ENCODE results near the gene DIAPH3.

Gene DIAPH3

DNA sequence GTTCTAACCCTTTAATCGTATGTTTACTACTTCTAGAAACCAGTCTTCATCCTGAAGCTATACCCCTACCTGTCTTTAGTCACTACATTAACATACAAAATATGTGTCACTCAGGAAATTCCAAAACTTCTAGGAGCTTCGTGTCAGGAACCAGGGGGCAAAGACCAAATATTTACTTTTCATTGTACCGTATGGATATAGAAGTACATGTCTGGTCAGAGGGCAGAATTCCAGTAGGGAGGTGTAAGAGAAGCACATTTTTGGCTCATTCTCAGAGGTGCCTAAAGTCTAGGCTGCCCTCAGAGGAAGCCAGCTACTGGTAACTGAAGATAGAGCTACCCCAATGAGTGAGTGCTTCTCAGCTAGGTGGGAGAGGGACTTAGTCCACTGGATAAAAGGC, 320.7 kb downstream of the DIAPH3 start:
- H3K4me3 ChIP-seq (ENCODE audit: low read length): no peak overlapping the region
- no peaks in the 10 kb centered on the region for H3K27me3 ChIP-seq (ENCODE audit: control insufficient read depth, low read length)
- no peaks in the 10 kb centered on the region for H3K36me3 ChIP-seq (ENCODE audit: control insufficient read depth, low read length)
- H3K9me2 ChIP-seq (replicated peaks; ENCODE audit: control insufficient read depth, low read length): no peaks in the 10 kb centered on the region
- H4K20me1 ChIP-seq (ENCODE audit: control insufficient read depth, insufficient read depth, low read depth, low read length): no peaks in the 10 kb centered on the region
- no peak overlapping the region for H3K27ac ChIP-seq (ENCODE audit: low read depth, low read length)
- H3K79me2 ChIP-seq (ENCODE audit: control insufficient read depth, low read length): no peaks in the 10 kb centered on the region
- H3K4me1 ChIP-seq (ENCODE audit: control insufficient read depth, low read length): no peaks in the 10 kb centered on the region
- H3F3A ChIP-seq (ENCODE audit: control insufficient read depth, insufficient read depth): no peaks in the 10 kb centered on the region
- no peak overlapping the region for H3K4me2 ChIP-seq (ENCODE audit: low read length)
- no peak for TF ChIP-seq EZH2phosphoT487 (IDR thresholded peaks at IDR 0.05; ENCODE audit: borderline replicate concordance, low read length)
- no peaks in the 10 kb centered on the region for H3K9me3 ChIP-seq (ENCODE audit: control insufficient read depth, insufficient read depth, low read length)

DNA sequence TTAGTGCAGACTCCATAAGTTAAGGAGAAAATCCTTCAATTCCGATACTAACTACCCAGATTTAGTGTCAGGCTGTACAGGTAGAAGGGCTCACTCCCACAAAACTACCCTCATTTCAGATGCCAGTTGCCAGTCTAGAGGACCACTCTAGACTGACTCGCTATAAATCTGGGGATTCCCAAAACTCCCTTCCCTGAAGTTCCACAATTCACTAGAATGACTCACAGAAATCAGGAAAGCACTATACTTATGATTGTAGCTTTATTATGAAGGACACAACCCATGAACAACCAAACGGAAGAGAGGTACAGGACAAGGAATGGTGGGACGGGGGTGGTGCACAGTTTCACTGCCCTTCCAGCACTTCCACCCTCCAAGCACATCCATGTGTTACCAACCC, 321.2 kb downstream of the DIAPH3 start:
- H3K4me1 ChIP-seq (ENCODE audit: control insufficient read depth, low read length): no peaks in the 10 kb centered on the region
- H3K36me3 ChIP-seq (ENCODE audit: control insufficient read depth, low read length): no peaks in the 10 kb centered on the region
- H3K27ac ChIP-seq (ENCODE audit: low read depth, low read length): no peak overlapping the region
- H3K9me2 ChIP-seq (replicated peaks; ENCODE audit: control insufficient read depth, low read length): no peaks in the 10 kb centered on the region
- no peak overlapping the region for H3K4me2 ChIP-seq (ENCODE audit: low read length)
- H3K9me3 ChIP-seq (ENCODE audit: control insufficient read depth, insufficient read depth, low read length): no peaks in the 10 kb centered on the region
- TF ChIP-seq EZH2phosphoT487 (IDR thresholded peaks at IDR 0.05; ENCODE audit: borderline replicate concordance, low read length): no peak
- TF ChIP-seq, protein P1, sequence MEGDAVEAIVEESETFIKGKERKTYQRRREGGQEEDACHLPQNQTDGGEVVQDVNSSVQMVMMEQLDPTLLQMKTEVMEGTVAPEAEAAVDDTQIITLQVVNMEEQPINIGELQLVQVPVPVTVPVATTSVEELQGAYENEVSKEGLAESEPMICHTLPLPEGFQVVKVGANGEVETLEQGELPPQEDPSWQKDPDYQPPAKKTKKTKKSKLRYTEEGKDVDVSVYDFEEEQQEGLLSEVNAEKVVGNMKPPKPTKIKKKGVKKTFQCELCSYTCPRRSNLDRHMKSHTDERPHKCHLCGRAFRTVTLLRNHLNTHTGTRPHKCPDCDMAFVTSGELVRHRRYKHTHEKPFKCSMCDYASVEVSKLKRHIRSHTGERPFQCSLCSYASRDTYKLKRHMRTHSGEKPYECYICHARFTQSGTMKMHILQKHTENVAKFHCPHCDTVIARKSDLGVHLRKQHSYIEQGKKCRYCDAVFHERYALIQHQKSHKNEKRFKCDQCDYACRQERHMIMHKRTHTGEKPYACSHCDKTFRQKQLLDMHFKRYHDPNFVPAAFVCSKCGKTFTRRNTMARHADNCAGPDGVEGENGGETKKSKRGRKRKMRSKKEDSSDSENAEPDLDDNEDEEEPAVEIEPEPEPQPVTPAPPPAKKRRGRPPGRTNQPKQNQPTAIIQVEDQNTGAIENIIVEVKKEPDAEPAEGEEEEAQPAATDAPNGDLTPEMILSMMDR (IDR thresholded peaks at IDR 0.05; ENCODE audit: low read depth, low read length, poor library complexity, severe bottlenecking): no peak
- no peaks in the 10 kb centered on the region for H3K79me2 ChIP-seq (ENCODE audit: control insufficient read depth, low read length)
- H3K4me3 ChIP-seq (ENCODE audit: low read length): no peak overlapping the region
- H3K27me3 ChIP-seq (ENCODE audit: control insufficient read depth, low read length): no peaks in the 10 kb centered on the region
- H4K20me1 ChIP-seq (ENCODE audit: control insufficient read depth, insufficient read depth, low read depth, low read length): no peaks in the 10 kb centered on the region
- no peaks in the 10 kb centered on the region for H3F3A ChIP-seq (ENCODE audit: control insufficient read depth, insufficient read depth)

DNA sequence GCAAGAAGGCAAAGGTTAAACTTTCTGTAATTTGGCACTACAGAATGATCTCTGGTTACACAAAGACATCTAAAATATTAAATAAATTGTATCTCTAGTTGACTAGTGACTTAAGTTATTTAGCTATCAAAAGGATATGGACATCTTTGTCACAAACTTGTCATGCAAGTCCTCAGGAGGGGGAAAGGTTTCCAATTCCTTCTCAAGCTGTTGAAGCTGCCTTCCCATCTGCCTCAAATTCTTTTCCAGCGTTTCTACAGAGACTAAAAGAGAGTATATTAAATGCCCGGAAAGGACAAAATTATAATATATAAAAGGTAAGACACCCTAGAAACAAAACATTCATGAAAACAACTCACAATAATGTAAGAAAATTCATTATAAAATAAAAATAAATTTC, 324.5 kb downstream of the DIAPH3 start:
- no peak overlapping the region for H3K27ac ChIP-seq (ENCODE audit: low read depth, low read length)

DNA sequence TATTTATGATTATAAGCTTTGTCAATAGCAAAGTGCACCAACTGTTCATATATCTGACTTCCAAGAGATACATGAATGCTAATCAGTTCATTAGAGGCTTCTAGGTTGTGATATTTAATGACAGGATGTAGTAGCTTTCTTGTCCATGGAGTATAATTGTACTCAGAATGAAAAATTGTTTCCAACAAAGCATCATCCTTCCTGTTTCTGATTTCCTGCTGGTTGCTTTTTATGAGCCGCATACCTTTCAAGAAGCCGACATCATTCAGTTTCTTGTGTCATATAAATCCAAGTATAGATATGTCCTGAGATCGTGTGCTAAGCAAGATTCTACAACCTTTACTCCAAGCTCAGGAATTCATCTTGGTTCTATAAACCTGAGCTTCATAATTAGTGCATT, 326.6 kb downstream of the DIAPH3 start:
- H3K27ac ChIP-seq (ENCODE audit: low read depth, low read length): no peak overlapping the region
- H3K4me2 ChIP-seq (ENCODE audit: low read length): no peak overlapping the region
- H3K4me3 ChIP-seq (ENCODE audit: low read length): no peak overlapping the region
- H4K20me1 ChIP-seq (ENCODE audit: control insufficient read depth, insufficient read depth, low read depth, low read length): no peaks in the 10 kb centered on the region
- peaks cover 3% of the 10 kb centered on the region; the same call in 1 of the 2 replicates for H3K36me3 ChIP-seq (ENCODE audit: control insufficient read depth, low read length)
- H3K4me1 ChIP-seq (ENCODE audit: control insufficient read depth, low read length): no peaks in the 10 kb centered on the region
- no peaks in the 10 kb centered on the region for H3K9me3 ChIP-seq (ENCODE audit: control insufficient read depth, insufficient read depth, low read length)
- no peaks in the 10 kb centered on the region for H3K27me3 ChIP-seq (ENCODE audit: control insufficient read depth, low read length)
- TF ChIP-seq, protein P1 (IDR thresholded peaks at IDR 0.05; ENCODE audit: low read depth, low read length, poor library complexity, severe bottlenecking): no peak
- TF ChIP-seq EZH2phosphoT487 (IDR thresholded peaks at IDR 0.05; ENCODE audit: borderline replicate concordance, low read length): no peak
- H3K9me2 ChIP-seq (replicated peaks; ENCODE audit: control insufficient read depth, low read length): no peaks in the 10 kb centered on the region
- H3K79me2 ChIP-seq (ENCODE audit: control insufficient read depth, low read length): no peaks in the 10 kb centered on the region
- no peaks in the 10 kb centered on the region for H3F3A ChIP-seq (ENCODE audit: control insufficient read depth, insufficient read depth)

More for the DNA sequence above, 324.5 kb downstream of the DIAPH3 start:
- no peaks in the 10 kb centered on the region for H3K27me3 ChIP-seq (ENCODE audit: control insufficient read depth, low read length)
- no peaks in the 10 kb centered on the region for H3K4me1 ChIP-seq (ENCODE audit: control insufficient read depth, low read length)
- H3K4me3 ChIP-seq (ENCODE audit: low read length): no peak overlapping the region
- no peaks in the 10 kb centered on the region for H3F3A ChIP-seq (ENCODE audit: control insufficient read depth, insufficient read depth)
- no peaks in the 10 kb centered on the region for H3K9me2 ChIP-seq (replicated peaks; ENCODE audit: control insufficient read depth, low read length)
- TF ChIP-seq EZH2phosphoT487 (IDR thresholded peaks at IDR 0.05; ENCODE audit: borderline replicate concordance, low read length): no peak
- TF ChIP-seq, protein P1 (IDR thresholded peaks at IDR 0.05; ENCODE audit: low read depth, low read length, poor library complexity, severe bottlenecking): no peak
- H3K4me2 ChIP-seq (ENCODE audit: low read length): no peak overlapping the region
- no peaks in the 10 kb centered on the region for H3K9me3 ChIP-seq (ENCODE audit: control insufficient read depth, insufficient read depth, low read length)
- H3K79me2 ChIP-seq (ENCODE audit: control insufficient read depth, low read length): no peaks in the 10 kb centered on the region
- peaks cover 3% of the 10 kb centered on the region; the same call in 1 of the 2 replicates for H3K36me3 ChIP-seq (ENCODE audit: control insufficient read depth, low read length)
- no peaks in the 10 kb centered on the region for H4K20me1 ChIP-seq (ENCODE audit: control insufficient read depth, insufficient read depth, low read depth, low read length)

All from DOHH2 (cell line).